ENCODE results near the gene GCNT2. TPM values are rescaled to one million over a fixed set of nuclear protein-coding genes. Genes with fewer than 3 reads are reported as not detected.

Gene GCNT2
- polyA plus RNA-seq, 3 donors, result 3.5 to 10.0 (median 4.3) TPM

- Histone ChIP-seq H3K9ac (ENCODE audit: insufficient read depth, low read length, poor library complexity, severe bottlenecking) (no peak overlapping the region), H4K20me1 (ENCODE audit: insufficient read depth, low read length) (no peaks in the 10 kb centered on the region), H3K4me2 (replicated peaks; ENCODE audit: extremely low read depth, low read length, poor library complexity, severe bottlenecking) (no peak overlapping the region), H3K27ac (ENCODE audit: low read depth in 1 of 2, low read length in 2 of 2) (no peak overlapping the region), H3K27me3 (ENCODE audit: control insufficient read depth in 2 of 2, insufficient read depth in 2 of 2, low read length in 2 of 2) (no peaks in the 10 kb centered on the region), H3K4me3 (replicated peaks in 1 of 3; ENCODE audit: low read depth in 2 of 3, low read length in 3 of 3) (no peak overlapping the region), H3K79me2 (ENCODE audit: insufficient read depth, low read length) (no peaks in the 10 kb centered on the region), H3K9me3 (replicated peaks in 1 of 2; ENCODE audit: control insufficient read depth in 1 of 2, insufficient read depth in 1 of 2, low read length in 2 of 2) (peaks cover 0 to 3% of the 10 kb centered on the region in 2 donors), H2AFZ (ENCODE audit: insufficient read depth, low read depth, low read length, poor library complexity, severe bottlenecking) (no peak overlapping the region), H3K4me1 (ENCODE audit: control insufficient read depth in 1 of 2, insufficient read depth in 2 of 2, low read length in 2 of 2) (no peaks in the 10 kb centered on the region), H3K36me3 (replicated peaks in 1 of 2; ENCODE audit: control insufficient read depth in 1 of 2, insufficient read depth in 2 of 2, low read length in 2 of 2) (no peaks in the 10 kb centered on the region)
- intact Hi-C loops (cut with micrococcal nuclease), result no loop called here
- H3K27me3 Mint-ChIP-seq (ENCODE audit: low read depth in 3 of 3), result peaks cover 1 to 5% (median 3%) of the 10 kb centered on the region in 3 donors
- no peak for TF ChIP-seq CTCF (IDR thresholded peaks at IDR 0.05)
- H3K4me3 Mint-ChIP-seq, result peak overlapping the region in 1 of 2 donors; percentile 32
- no peak for DNase-seq
- no peaks in the 10 kb centered on the region for H3K4me1 Mint-ChIP-seq
- no peak overlapping the region for H3K27ac Mint-ChIP-seq
- H3K9me3 Mint-ChIP-seq, result peaks cover 0 to 5% (median 0%) of the 10 kb centered on the region in 7 donors
- no peaks in the 10 kb centered on the region for H3K36me3 Mint-ChIP-seq
- WGBS (ENCODE audit: insufficient coverage), result no CpG with 5 or more reads among the region's 1 CpG
These were observed 40.0 kb upstream of the GCNT2 start for GRCh38 chr6:10481101-10481500.

DNA sequence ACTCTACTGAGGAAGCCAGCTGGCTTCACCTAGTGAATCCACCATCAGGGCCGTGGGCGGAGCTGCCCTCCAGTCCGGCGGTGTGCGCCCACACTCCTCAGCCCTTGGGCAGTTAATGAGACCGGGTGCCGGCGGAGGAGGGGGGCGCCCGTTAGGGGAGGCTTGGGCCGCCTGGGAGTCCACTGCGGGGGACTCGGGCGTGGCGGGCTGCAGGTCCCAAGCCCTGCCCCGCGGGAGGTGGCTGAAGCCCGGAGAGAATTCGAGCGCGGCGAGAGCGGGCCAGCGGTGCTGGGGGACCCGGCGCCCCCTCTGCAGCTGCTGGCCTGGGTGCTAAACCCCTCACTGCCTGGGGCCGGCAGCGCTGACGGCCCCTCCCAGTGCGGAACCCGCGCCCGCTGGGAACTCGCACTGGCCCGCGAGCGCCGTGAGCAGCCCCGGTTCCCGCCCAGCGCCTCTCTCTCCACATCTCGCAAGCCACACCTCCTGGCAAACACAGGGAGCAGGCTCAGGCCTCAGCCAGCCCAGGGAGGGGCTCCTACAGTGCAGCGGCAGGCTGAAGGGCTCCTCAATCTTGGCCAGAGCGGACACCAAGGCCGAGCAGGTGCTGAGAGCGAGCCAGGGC is 38.4 kb upstream of the GCNT2 start:
- intact Hi-C loops (cut with micrococcal nuclease), result no loop called here
- H3K4me3 ChIP-seq (replicated peaks in 1 of 3; ENCODE audit: low read depth in 2 of 3, low read length in 3 of 3), result no peak overlapping the region
- no peak overlapping the region for H2AFZ ChIP-seq (ENCODE audit: insufficient read depth, low read depth, low read length, poor library complexity, severe bottlenecking)
- H3K27me3 Mint-ChIP-seq (ENCODE audit: low read depth in 3 of 3), result peaks cover 1 to 8% (median 5%) of the 10 kb centered on the region in 3 donors
- H3K36me3 Mint-ChIP-seq, result no peaks in the 10 kb centered on the region
- H3K4me2 ChIP-seq (replicated peaks; ENCODE audit: extremely low read depth, low read length, poor library complexity, severe bottlenecking), result no peak overlapping the region
- no peak overlapping the region for H3K4me3 Mint-ChIP-seq
- no peaks in the 10 kb centered on the region for H3K4me1 ChIP-seq (ENCODE audit: control insufficient read depth in 1 of 2, insufficient read depth in 2 of 2, low read length in 2 of 2)
- 96% methylated on average over 46 of the region's 46 CpGs for WGBS (ENCODE audit: insufficient coverage)
- peaks cover 0 to 7% of the 10 kb centered on the region in 2 donors for H3K9me3 ChIP-seq (replicated peaks in 1 of 2; ENCODE audit: control insufficient read depth in 1 of 2, insufficient read depth in 1 of 2, low read length in 2 of 2)
- H3K36me3 ChIP-seq (replicated peaks in 1 of 2; ENCODE audit: control insufficient read depth in 1 of 2, insufficient read depth in 2 of 2, low read length in 2 of 2), result no peaks in the 10 kb centered on the region
- H3K27me3 ChIP-seq (ENCODE audit: control insufficient read depth in 2 of 2, insufficient read depth in 2 of 2, low read length in 2 of 2), result peaks cover 0 to 2% of the 10 kb centered on the region in 2 donors
- TF ChIP-seq CTCF (IDR thresholded peaks at IDR 0.05), result no peak
- H3K4me1 Mint-ChIP-seq, result no peaks in the 10 kb centered on the region
- H3K27ac ChIP-seq (ENCODE audit: low read depth in 1 of 2, low read length in 2 of 2), result no peak overlapping the region
- H3K9me3 Mint-ChIP-seq, result peaks cover 0 to 13% (median 4%) of the 10 kb centered on the region in 7 donors
- no peak overlapping the region for H3K9ac ChIP-seq (ENCODE audit: insufficient read depth, low read length, poor library complexity, severe bottlenecking)
- no peak for DNase-seq
- no peak overlapping the region for H3K27ac Mint-ChIP-seq
- H4K20me1 ChIP-seq (ENCODE audit: insufficient read depth, low read length), result no peaks in the 10 kb centered on the region
- no peaks in the 10 kb centered on the region for H3K79me2 ChIP-seq (ENCODE audit: insufficient read depth, low read length)
